Islet of Langerhans (tissue), 1 donor: ENCODE data around the gene P2RY14.

Experiments
- FAIRE-seq: peaks from one replicate; lab custom pipeline; 2011; peaks lifted over from hg19 to GRCh38; lab: Jason Lieb, UNC

P2RY14 gene

DNA sequence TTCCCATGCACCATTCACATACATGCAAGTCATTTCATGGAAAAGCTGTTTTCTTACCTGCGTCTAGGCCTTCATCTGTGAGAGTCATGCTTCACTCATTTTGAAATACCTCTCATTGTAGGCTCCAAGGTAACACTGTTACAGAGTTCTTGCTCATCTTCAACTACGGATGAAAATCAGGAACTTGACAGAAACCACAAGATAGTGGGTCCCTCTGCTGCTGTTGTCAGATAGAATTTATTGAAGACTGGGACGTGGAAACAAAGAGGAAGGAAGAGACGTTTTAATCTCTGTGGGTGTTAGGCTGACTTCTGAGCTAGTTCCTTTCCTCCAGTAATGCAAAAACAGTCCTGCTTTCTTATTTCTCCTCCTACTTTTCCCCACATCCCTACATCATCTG is at the start of gene P2RY14:
Gene P2RY14, minus strand, starts transcription at position 313 of the 400 bp plus-strand sequence. CDS start 64,226 bp downstream, outside the sequence.
- no peak for FAIRE-seq

DNA sequence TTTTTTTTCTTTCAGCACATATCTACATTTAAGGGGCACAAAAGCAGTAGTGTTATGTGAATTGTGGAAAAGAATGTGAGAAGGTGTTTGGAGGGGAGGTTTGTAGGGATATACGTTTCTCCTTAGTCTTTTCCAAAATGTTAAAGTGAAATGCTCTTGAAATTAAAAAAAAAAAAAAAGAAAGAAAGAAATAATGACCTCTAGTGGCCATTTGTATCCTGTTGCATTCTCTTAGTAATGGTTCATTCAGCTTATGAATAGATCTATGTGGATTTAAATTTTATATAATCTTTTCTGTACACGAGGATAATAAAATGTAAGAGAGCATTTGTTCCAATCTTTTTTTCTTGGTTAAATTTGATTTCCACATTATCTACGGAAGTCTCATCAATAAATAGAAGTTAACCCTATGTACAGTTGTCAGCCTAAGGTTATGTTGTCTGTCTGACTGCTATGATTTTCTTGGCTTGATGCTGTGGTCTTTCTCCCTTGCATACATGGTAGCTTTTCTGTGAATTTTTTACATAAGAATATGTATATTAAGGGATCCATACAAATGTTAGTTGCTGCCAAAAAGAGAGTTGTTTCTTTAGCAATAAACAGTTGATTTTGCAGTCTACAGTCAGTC is 49.3 kb upstream of the P2RY14 start:
- peak; percentile 98 for FAIRE-seq

DNA sequence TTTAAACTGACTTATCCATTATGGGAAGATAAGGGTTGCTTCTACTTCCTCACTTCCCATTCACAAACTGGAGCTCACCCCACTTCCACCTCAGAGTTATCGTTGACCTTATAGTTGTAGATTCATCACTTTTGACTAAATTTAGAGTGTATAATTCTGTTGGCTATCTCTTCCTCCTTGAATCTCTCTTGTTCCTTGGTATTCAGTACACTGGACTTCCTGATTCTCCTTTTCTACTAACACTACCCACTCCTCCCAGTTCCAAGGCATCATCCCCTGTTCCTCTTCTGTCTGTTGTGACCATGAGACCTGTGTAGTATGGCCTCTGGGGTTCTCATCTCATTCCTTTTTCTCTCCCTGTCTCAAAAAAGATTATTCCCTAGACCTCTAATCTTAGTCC is 44.2 kb upstream of the P2RY14 start:
- FAIRE-seq, result no peak

DNA sequence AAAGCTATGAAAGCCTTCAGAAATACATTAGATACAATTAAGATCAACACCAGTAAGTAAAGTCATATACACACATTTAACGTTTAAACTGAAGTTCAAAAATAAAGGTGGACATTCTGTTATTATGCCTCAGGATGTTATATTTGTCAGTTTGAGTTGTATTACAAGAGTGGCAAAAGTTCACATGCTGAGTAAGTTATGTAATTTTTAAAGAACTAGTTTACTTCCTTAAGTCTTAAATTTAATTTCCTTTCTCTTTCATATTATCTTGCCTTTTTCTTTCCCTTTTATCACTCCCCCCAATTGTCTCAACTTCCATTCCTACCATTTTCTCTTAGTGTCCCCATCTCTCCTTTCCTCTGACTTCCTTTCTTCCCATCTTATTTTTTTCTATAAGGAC is 43.2 kb upstream of the P2RY14 start:
- no peak for FAIRE-seq

DNA sequence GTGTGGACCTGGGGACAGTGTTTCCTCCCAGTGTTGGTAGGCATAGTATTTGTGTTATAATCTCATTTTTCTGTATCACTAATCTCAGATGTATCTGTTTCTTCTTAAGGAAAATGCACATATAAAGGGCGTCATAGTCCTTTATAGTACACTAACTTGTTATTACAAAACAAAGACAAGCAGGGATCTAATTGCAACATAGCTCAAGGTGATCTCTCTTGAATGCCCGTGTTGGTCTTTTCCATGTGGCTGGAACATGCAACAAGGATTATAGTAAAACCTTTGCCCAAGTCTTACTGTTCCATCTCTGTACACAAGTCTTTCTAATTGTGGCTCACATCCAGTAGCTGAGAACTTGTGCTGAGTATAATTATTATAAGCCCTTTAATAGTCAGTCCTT is 41.8 kb upstream of the P2RY14 start:
- no peak for FAIRE-seq

DNA sequence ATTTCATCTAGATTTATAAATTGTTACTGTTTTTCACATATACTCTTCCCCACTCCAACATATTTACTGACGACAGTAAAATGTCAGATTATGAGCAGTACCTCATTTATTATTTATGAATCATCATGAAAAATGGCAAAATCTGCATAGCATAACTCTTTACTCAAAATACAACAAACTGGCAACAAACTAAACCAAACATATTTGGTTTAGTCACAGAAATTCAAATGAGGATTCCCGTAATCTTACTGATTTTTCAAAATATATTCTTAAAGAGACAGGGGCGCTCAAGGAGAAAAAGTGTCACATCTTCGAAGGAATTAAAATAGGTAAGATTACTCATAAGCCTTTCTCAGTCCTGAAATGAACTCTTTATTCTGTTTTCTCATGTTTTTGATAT is 41.3 kb upstream of the P2RY14 start:
- FAIRE-seq, result no peak

DNA sequence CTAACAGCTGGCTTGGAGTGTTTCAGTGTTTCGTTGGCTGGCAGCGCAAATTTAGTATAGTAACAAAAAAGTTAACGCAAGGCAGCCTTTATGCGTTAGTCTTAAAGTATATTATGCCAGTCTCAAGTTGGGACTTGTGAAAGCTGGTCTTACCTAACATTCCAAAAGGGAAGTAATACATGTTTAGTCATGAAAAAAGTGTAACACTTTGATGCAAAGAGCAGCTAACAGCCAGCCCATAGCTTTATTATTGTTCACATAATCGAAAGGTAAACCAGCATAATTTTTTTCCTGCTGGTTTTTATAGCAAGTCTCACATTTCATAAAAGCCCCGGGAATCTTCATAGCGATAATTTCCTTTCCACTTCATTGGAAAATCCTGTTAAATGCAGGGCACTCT is 40.6 kb upstream of the P2RY14 start:
- FAIRE-seq, result no peak

DNA sequence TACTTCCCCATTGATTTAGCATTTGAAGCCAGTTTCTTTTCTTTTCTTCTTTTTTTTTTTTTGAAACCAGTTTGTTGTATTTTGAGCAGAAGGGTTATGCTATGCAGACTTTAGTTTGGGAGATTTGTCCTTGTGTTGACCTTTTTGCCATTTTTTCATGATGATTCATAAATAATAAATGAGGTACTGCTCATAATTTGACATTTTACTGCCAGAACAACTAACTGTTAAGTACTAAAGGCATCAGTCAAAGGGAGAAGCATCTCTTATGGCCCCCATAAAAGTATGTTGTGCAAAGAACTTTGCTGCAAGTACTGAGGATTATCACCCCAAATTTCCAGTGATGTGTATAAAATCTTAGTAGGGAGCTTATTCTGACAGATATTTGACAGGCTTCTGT is 40.0 kb upstream of the P2RY14 start:
- peak; percentile 70 for FAIRE-seq

DNA sequence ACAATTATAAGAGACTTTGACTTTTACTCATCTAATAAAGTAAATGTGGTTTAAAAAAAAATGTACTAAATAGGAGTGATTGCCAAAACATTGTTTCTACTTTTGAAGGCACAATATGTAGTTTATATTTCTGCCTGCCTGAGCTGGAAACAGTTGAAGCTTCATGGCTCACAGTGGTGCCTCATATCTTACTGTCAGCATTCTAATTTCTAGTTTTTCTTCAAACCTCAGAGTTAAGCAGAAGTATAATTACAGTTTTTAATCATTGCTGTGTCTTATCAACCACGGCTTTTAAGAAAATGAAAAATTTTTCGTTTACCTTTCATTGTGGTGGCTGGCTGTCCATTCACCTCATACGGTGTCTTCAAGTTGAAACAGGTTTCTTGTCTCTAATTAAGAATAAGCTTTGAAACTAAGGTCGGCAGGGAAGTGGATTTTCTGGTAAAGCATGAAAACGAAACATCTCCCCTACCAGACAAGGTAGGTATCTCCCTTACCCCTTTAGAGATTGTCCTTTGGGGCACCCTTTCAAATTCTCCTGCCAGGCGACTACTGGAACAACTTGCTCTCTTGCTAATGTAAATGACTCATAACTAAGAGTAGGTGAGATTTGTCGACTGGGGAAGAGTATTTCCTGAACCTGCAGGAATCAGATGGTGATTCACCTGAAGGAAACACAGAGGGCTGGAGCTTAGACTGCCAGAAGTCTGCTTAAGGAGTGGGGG is 38.1 kb upstream of the P2RY14 start, which contains the start of gene GPR87:
Gene GPR87, minus strand, starts transcription at position 554 of the 725 bp plus-strand sequence. CDS start 16,720 bp downstream, outside the sequence.
- no peak for FAIRE-seq

DNA sequence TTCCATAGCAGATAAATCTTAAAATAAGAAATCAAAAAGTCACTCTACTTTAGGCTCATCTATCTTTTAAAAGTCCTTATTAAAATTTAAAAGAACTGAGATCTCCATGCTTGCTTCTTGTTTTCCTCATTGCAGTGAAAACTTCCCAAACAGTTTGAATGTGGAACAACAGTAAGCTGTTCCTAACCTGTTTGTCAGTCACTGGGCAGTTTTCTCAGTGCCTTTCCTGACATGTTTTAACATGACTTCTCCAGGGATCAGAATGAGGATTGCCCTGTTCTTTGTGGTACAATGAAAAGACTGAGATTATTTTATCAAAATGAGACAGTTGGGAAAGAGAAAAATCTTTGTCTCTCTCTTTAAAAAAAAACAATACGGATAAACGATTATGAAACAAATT is 37.5 kb upstream of the P2RY14 start:
- FAIRE-seq, result no peak

DNA sequence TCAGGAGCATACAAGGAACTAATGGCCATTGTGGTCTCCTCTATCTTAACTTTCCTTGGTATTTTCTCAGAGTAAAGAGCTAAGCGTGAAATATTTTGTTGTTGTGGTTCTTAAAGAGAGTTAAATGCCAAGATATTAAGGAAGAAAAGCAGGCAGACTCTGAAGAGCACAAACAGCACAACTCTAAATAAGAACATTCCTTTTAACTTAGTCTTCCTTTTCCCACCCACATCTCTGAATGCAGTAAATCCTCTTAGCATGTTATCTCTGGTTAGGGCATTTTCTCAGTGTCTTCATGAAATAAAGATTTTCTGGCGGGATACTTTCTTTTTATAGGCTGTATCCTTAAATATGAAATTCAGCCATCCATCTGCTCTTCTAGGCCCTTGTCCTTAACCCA is 36.8 kb upstream of the P2RY14 start:
- no peak for FAIRE-seq

DNA sequence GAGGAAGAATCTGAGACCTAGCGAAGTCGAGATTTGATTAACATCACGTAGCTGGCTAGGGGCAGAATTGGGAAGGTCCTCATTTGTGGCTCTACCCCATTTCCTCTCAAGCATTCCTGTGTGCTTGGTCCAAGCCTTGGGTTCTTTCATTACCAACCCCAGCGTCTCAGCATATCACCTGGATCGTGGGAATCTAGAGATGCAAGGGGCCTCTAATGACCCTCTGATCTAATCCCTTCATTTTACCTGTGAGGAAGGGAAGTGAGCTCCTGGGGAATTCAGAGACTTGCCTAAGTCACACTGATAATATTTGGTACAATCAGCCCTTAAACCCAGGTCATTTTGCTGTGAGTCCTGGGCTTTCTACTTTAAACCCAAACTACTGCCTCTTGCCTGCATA is 36.3 kb upstream of the P2RY14 start:
- no peak for FAIRE-seq

DNA sequence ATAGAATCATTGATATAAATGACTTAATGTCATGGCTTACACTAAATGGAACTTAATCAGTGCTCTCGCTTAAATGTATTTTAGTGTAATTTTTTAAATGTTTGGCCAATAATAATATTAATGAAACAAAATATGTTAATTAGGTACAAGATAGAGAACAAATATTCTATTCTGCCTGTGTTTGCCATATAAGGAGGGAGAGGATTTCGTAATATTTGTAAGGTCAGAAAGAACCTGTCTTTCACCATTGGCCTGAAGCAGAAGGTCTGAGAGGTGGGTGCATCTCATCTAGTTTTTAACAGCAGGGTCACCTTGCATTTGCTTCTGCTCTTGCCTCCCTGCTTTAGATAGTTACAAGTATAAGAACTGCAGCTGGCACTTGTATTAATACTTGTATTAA is 35.8 kb upstream of the P2RY14 start:
- no peak for FAIRE-seq

DNA sequence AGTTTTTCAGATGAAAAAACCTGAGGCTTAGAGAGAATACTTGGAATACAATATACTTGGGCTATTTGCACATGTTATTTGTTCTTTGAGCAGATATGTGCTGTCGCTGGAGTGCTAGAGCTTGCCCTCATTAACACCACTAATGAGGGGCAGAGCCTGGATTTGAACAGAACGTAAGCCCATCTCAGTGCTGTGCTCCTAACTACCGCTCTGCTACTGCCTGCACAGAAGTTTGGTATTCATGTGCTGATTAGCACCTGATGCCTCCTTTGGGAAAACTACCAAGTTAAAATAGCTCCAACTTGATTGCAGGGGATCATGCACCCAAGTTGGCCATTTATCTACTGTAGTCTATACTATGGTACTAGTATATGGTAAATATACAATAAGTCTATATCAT is 34.6 kb upstream of the P2RY14 start:
- FAIRE-seq, result no peak

DNA sequence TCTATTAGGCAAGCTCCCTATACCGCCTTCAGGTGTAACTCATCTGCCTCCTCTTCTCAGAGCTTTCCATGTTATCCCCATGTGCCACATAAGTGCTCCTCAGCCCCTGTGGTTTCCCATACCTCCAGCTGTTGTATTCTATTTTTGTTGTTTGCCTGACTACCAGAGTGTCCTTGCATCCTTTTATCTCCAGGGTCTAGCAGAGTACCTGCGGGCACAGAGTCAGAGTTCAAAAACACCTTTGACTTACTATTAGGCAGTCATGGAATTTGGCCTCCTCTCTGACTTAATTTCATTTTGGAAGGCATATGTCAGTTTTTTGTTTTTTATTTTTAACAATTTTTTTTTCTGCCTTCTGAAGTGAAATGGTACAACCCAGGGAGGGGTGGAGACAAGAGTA is 31.2 kb upstream of the P2RY14 start:
- no peak for FAIRE-seq

DNA sequence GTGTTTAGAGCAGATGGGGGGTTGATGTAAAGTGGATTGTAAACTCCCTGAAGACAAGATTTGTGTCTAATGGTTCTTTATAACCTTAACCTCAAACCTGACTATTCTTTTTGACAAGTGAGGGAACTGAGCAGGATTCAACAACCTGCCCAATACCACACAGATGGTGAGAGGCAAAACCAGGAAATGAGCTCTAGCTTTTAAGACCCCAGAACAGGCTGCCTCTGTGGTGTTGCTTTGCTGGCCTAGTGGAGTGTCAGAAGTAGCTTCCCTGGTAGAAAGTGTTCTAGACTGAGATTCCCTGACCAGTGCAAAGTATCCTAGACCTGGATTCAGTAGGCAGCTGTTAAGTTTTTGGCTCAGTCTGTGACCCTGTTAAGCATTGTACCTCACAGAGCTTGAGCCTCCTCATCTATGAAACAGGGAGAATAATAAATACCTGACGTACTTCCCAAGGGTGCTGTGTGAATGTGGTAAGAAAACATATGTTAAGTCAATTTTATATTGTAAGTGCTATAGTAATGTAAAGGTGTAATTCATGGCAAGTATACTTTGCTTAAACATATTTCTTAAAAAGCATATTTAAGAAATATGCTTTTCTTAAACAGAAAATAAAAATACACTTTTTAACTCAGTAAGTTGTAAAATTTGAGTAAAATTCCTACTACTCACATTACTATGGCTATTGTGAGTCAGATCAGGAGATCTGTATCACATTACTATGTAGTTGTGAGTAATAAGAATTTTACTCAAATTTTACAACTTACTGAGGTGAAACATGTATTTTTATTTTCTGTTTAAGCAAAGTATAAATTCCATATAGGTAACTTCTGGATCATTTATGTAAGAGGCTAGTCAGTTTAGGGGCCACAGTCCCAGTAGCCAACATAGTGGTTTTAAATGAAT is 29.5 kb upstream of the P2RY14 start:
- no peak for FAIRE-seq

DNA sequence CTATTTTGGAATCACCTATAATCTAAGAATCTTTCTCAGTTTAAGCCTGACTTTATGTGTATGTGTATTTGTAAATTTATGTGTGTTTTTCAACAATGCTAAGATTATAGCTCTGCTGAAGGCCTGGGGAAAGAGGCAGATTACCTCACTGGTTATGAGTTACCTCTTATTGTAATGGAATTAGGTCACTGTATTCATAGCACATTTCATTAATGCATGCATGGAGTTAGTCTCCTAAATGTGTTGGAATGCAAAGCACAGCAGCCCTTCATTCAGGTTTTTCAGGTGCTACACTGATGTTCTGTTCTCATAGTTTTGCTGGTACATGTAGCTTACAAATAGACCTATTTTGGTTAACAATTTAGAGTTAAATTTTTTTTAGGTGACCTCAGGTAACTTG is 28.8 kb upstream of the P2RY14 start:
- no peak for FAIRE-seq

DNA sequence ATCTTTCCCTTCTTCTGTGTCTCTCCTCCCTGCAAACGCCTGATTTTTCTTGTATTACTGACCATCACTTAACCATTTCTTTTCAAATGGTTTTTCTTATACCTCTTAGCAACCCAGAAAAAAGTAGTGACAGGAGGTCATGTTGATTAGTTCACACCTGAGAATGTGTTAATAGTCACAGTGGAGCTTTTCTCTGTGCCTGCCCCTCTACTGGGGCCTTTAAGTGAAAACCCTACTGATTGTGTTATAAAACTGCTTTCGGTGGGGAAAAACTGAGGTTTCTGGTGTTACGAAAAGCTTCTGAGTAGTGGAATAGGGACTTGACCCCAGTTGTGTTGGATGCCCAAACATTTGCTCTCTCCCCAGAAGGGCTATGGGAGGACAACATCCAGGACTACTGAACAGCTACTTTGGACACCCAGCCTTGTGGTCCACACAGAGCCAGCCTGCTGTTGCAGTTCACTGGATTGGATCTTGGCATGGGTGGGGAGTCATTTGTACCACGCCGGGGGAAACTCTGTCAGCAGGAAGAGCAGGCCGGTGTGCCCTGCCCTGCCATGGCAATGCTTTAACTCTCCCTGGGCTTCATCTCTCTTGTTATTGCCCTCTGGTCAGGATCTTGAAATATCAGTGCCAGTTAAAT is 27.9 kb upstream of the P2RY14 start:
- no peak for FAIRE-seq

DNA sequence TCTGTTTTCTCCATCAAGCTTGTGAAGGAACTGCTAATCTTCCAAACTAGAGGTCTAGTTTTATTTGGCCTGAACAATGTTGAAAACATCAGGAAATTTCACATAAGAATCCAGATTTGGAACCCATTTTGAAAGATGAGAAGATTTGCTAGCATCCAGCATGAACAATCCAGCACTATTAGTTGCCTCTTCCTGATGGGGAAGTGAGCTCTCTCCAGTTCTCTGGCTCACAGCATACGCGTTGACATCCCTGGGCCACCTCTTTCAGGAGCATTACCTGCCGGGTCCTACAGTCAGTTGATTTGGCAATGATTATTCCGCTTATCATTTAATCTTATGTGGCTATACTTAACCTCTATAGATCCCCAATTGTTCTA is 27.4 kb upstream of the P2RY14 start:
- no peak for FAIRE-seq

DNA sequence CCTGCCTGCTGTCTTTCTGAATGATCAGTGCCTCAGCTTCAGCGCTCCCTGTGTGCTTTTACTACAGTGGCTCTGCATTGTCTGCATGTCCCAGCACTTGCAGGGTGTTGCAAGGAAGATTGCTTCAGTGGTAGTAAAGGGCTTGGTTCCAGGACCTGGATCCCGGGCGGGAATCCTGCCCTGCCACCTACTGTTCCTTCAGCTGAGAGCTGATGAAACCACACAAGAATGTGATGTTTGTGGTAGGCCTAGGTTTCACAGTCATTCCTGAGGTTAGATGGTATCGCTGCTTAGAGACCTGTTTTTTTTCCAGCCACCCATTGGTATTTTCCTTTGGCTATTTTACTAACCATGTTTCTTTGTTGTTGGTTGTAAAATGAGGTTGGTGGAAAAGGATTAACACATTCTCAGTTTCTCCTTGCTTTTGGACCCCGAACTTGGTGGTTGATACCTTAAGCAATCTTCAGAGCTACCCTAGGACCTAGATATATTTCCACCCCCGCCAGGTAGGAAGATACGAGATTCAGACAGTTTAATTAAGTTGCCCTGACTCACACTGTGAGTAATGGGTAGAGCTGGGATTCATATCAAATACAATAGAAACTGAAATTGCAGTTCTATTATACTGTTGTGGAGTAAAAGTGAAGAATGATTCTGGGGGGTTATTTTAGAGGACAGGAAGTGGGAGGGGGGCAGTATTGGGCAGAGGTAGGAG is 26.9 kb upstream of the P2RY14 start:
- FAIRE-seq, result no peak

DNA sequence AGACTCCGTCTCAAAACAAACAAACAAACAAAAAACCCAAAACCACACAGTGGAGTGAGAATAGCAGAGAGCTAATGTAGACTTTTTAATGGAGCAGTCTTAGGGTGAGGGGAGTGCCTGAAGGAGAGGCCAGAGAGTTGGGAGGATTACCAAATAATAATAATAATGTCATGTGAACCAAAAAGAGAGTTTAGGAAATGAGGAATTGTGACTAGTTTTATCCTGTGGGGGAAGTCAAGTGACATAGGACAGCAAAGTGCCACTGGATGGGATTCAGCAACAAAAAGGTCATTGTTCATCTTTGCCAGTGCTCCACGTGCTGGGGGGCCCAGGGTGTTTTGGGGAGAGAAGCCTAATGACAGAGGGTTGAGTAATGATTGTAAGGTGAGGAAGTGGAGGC is 25.4 kb upstream of the P2RY14 start:
- no peak for FAIRE-seq

DNA sequence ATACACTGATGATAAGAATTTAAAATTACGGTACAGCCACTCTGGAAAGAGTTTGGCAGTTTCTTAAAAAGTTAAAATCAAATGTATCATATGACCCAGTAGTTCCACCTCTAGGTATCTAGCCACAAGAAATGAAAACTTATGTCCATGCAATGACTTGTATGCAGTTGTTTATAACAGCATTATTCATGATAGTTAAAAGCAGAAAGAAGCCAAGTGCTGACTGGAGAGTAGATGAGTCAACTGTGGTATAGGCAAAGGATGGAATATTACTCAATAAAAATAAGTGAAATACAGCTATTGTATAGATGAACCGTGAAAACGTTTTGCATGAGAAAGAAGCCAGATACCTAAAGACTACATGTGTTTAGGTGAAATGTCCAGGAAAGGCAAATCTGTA is 23.4 kb upstream of the P2RY14 start:
- FAIRE-seq, result no peak
